CD14-positive monocyte (primary cell): ENCODE results near the gene RGPD4. TPM values are rescaled to one million over a fixed set of nuclear protein-coding genes. Genes with fewer than 3 reads are reported as not detected.

Experiments used
- DNase-seq, 3 donors: peaks; one replicate each; pipeline ENCODE4 v3.0.0-alpha.2; 2011 to 2022
- H2AFZ ChIP-seq: 2 replicates; pipeline ENCODE4 v1.6.0; 2012; ENCODE audit warnings: mild to moderate bottlenecking, low read depth, low read length, inconsistent platforms; ENCODE audit not compliant: insufficient read depth, poor library complexity, severe bottlenecking
- H3K27ac ChIP-seq, 2 donors: 1 replicate in 1 of 2; 2 replicates in 1 of 2; pipeline ENCODE4 v1.5.1; 2012 to 2013; ENCODE audit warnings: low read length in 2 of 2, control low read depth in 1 of 2, inconsistent platforms in 1 of 2, low read depth in 1 of 2, mild to moderate bottlenecking in 1 of 2
- H3K27me3 ChIP-seq, 2 donors: one replicate each; pipeline versions ENCODE4 v1.6.0 to v1.6.1; 2011 to 2013; ENCODE audit warnings: low read length in 2 of 2; ENCODE audit not compliant: control insufficient read depth in 2 of 2, insufficient read depth in 2 of 2
- H3K36me3 ChIP-seq, 2 donors: replicated peaks in 1 of 2; 1 replicate in 1 of 2; 2 replicates in 1 of 2; pipeline versions ENCODE4 v1.5.1 to v1.6.1; 2012 to 2013; ENCODE audit warnings: low read length in 2 of 2, control low read depth in 1 of 2, inconsistent platforms in 1 of 2, mild to moderate bottlenecking in 1 of 2; ENCODE audit not compliant: insufficient read depth in 2 of 2, control insufficient read depth in 1 of 2
- H3K4me1 ChIP-seq, 2 donors: 1 replicate in 1 of 2; 2 replicates in 1 of 2; pipeline versions ENCODE4 v1.5.1 to v1.6.1; 2012 to 2013; ENCODE audit warnings: low read length in 2 of 2, control low read depth in 1 of 2, inconsistent platforms in 1 of 2, mild to moderate bottlenecking in 1 of 2, moderate library complexity in 1 of 2; ENCODE audit not compliant: insufficient read depth in 2 of 2, control insufficient read depth in 1 of 2
- H3K4me2 ChIP-seq: replicated peaks from 2 replicates; pipeline ENCODE3; 2012; ENCODE audit warnings: low read length, moderate library complexity, mild to moderate bottlenecking; ENCODE audit not compliant: poor library complexity, severe bottlenecking; ENCODE audit errors: extremely low read depth
- H3K4me3 ChIP-seq, 3 experiments: fragments of 200-600 bp in 1 of 3; sonication (generic) in 1 of 3; replicated peaks in 1 of 3; 1 replicate in 2 of 3; 2 replicates in 1 of 3; pipeline ENCODE4 v1.5.1; 2011 to 2013; ENCODE audit warnings: low read length in 3 of 3, mild to moderate bottlenecking in 3 of 3, control low read depth in 2 of 3, low read depth in 2 of 3, inconsistent platforms in 1 of 3, moderate library complexity in 1 of 3
- H3K79me2 ChIP-seq: 2 replicates; pipeline ENCODE4 v1.6.0; 2012; ENCODE audit warnings: mild to moderate bottlenecking, control low read depth, inconsistent platforms, low read length, moderate library complexity; ENCODE audit not compliant: insufficient read depth
- H3K9ac ChIP-seq: 2 replicates; pipeline ENCODE4 v1.6.0; 2017; ENCODE audit warnings: low read length, mild to moderate bottlenecking; ENCODE audit not compliant: insufficient read depth, poor library complexity, severe bottlenecking
- H3K9me3 ChIP-seq, 2 donors: replicated peaks in 1 of 2; 1 replicate in 1 of 2; 2 replicates in 1 of 2; pipeline versions ENCODE4 v1.5.1 to v1.6.1; 2012 to 2013; ENCODE audit warnings: low read length in 2 of 2, control low read depth in 1 of 2; ENCODE audit not compliant: control insufficient read depth in 1 of 2, insufficient read depth in 1 of 2
- H4K20me1 ChIP-seq: 2 replicates; pipeline ENCODE4 v1.6.0; 2012; ENCODE audit warnings: mild to moderate bottlenecking, low read length, control low read depth, moderate library complexity; ENCODE audit not compliant: insufficient read depth
- H3K27ac Mint-ChIP-seq, 7 donors: one replicate each; pipeline ENCODE4 v1.8.0; 2020; ENCODE audit warnings: mild to moderate bottlenecking in 7 of 7, mixed read lengths in 7 of 7, moderate library complexity in 6 of 7, inconsistent platforms in 2 of 7
- H3K27me3 Mint-ChIP-seq, 3 donors: one replicate each; pipeline ENCODE4 v1.8.0; 2021 to 2022; ENCODE audit warnings: low read depth in 3 of 3, mild to moderate bottlenecking in 3 of 3, mixed read lengths in 3 of 3, moderate library complexity in 3 of 3, inconsistent platforms in 1 of 3
- H3K36me3 Mint-ChIP-seq, 2 donors: one replicate each; pipeline ENCODE4 v1.8.0; 2020; ENCODE audit warnings: mixed read lengths in 2 of 2, inconsistent platforms in 1 of 2, mild to moderate bottlenecking in 1 of 2
- H3K4me1 Mint-ChIP-seq: one replicate; pipeline ENCODE4 v1.8.0; 2020; ENCODE audit warnings: mild to moderate bottlenecking, mixed read lengths
- H3K4me3 Mint-ChIP-seq, 2 donors: one replicate each; pipeline ENCODE4 v1.8.0; 2020; ENCODE audit warnings: mild to moderate bottlenecking in 2 of 2, mixed read lengths in 2 of 2, moderate library complexity in 1 of 2
- H3K9me3 Mint-ChIP-seq, 7 donors: one replicate each; pipeline ENCODE4 v1.8.0; 2020 to 2022; ENCODE audit warnings: mixed read lengths in 7 of 7, mild to moderate bottlenecking in 6 of 7, moderate library complexity in 6 of 7, inconsistent platforms in 2 of 7
- CTCF ChIP-seq: fragments of 200-600 bp; IDR thresholded peaks from one replicate; pipeline ENCODE4 v1.8.0; 2022; ENCODE audit warnings: antibody characterized with exemption, mild to moderate bottlenecking
- WGBS: methylation state at CpG from one replicate; pipeline ENCODE4 v1.1.5; 2013; ENCODE audit warnings: missing lambda C conversion rate; ENCODE audit not compliant: insufficient coverage; 5-methylcytosine and 5-hydroxymethylcytosine counted together
- intact Hi-C, 2 donors: fragments of 100-400 bp; cut with micrococcal nuclease; formaldehyde crosslinking; loops; one replicate each; pipeline versions ENCODE4 v1.15.0 to v1.15.1; 2023
- polyA plus RNA-seq, 3 donors: library from polyadenylated mRNA; depleted of rRNA in 1 of 3; unstranded in 2 of 3; stranded (reverse) in 1 of 3; fragments of 300-500 nt in 2 of 3; fragments of >200 nt in 1 of 3; fragmentation: Illumina TruSeq in 2 of 3; gene quantifications; 1 replicate in 2 of 3; 2 replicates in 1 of 3; pipeline ENCODE4 v1.2.3, GENCODE V29; 2012 to 2021

The RGPD4 gene
- polyA plus RNA-seq, 3 donors = not detected

DNA sequence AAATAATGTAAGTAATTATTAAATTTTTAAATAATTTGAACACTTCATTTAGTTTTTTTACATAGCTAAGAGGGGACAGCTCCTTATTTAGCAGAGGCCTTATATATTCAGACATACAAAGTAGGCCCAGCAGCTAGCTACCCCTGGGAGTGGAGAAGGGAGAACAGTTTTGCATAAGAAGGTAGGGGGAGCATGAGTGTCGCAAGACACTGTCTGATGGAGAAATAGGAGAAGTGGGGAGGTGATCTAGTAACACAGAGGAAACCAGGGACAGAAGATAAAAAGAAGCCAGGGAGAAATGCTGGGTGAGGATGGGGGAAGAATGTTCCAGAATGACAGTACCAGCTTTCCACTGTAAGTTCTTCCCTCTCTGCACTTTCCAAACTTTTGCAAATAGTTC lies 16.0 kb upstream of the RGPD4 start:
- no peak for TF ChIP-seq CTCF
- no peaks in the 10 kb centered on the region for H4K20me1 ChIP-seq
- Mint-ChIP-seq H3K4me1 (peaks cover 3% of the 10 kb centered on the region), H3K27me3 (peaks cover 0 to 2% (median 0%) of the 10 kb centered on the region in 3 donors), H3K4me3 (no peak overlapping the region), H3K9me3 (peaks cover 0 to 5% (median 2%) of the 10 kb centered on the region in 7 donors), H3K36me3 (no peaks in the 10 kb centered on the region), H3K27ac (no peak overlapping the region)
- WGBS = 0% methylated on average over 1 of the region's 1 CpG
- H3K36me3 ChIP-seq = no peaks in the 10 kb centered on the region
- no peak overlapping the region for H3K4me2 ChIP-seq
- H3K9me3 ChIP-seq = peaks cover 0 to 5% of the 10 kb centered on the region in 2 donors
- no peak overlapping the region for H3K9ac ChIP-seq
- intact Hi-C loops = no loop called here
- no peaks in the 10 kb centered on the region for H3K79me2 ChIP-seq
- no peak overlapping the region for H2AFZ ChIP-seq
- H3K27ac ChIP-seq = no peak overlapping the region
- no peak overlapping the region for H3K4me3 ChIP-seq
- DNase-seq = no peak
- H3K4me1 ChIP-seq = no peaks in the 10 kb centered on the region
- H3K27me3 ChIP-seq = no peaks in the 10 kb centered on the region

- no peaks in the 10 kb centered on the region for H3K36me3 Mint-ChIP-seq
- no peak overlapping the region for H3K4me3 Mint-ChIP-seq
- peaks cover 0 to 4% (median 2%) of the 10 kb centered on the region in 7 donors for H3K9me3 Mint-ChIP-seq
- H3K4me1 Mint-ChIP-seq = peaks cover 3% of the 10 kb centered on the region
- no CpG with 5 or more reads among the region's 2 CpGs for WGBS
- H4K20me1 ChIP-seq = no peaks in the 10 kb centered on the region
- intact Hi-C loops = no loop called here
- no peaks in the 10 kb centered on the region for H3K27me3 ChIP-seq
- no peak overlapping the region for H3K4me3 ChIP-seq
- no peaks in the 10 kb centered on the region for H3K36me3 ChIP-seq
- H3K27ac ChIP-seq = no peak overlapping the region
- no peaks in the 10 kb centered on the region for H3K4me1 ChIP-seq
- no peak overlapping the region for H2AFZ ChIP-seq
- H3K27ac Mint-ChIP-seq = no peak overlapping the region
- no peaks in the 10 kb centered on the region for H3K79me2 ChIP-seq
- no peak overlapping the region for H3K4me2 ChIP-seq
- no peak for DNase-seq
- TF ChIP-seq CTCF = no peak
- peaks cover 0 to 2% (median 0%) of the 10 kb centered on the region in 3 donors for H3K27me3 Mint-ChIP-seq
- H3K9me3 ChIP-seq = no peaks in the 10 kb centered on the region
- no peak overlapping the region for H3K9ac ChIP-seq
Measured at GRCh38 chr2:107811411-107811810, 15.3 kb upstream of the RGPD4 start.
